GM21786 (cell line): ENCODE results near the gene EMILIN3.
"Not testable (repeated sequence)": the region's sequence is repeated elsewhere in the genome, so short reads cannot be mapped to it uniquely, and the experiment has no call there.

ENCODE experiments used
- ATAC-seq: cut with Tn5 transposase; IDR thresholded peaks from one replicate; pipeline ENCODE4 v1.9.1; 2021; ENCODE audit not compliant: unreplicated experiment

The EMILIN3 gene

GRCh38 chr20:41329435-41330342, 36.9 kb downstream of the EMILIN3 start:
- peak; percentile 83 for ATAC-seq

DNA sequence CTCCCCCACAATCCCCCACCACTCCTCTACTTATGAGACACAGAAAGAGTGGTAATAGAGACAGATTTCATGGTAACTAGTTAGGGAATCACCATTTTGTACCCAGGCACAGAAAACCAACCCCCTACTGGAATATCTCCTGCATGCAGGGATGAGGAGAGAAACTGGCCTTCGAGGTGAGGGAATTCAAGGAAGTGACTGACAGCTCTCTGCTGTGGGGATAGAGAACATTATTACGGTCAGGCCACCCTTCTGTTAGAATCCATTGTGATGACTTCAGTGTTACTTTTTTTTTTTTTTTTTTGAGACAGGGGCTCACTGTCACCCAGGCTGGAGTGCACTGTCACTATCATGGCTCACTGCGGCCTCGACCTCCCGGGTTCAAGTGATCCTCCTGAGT, 39.4 kb downstream of the EMILIN3 start:
- ATAC-seq, result no peak

DNA sequence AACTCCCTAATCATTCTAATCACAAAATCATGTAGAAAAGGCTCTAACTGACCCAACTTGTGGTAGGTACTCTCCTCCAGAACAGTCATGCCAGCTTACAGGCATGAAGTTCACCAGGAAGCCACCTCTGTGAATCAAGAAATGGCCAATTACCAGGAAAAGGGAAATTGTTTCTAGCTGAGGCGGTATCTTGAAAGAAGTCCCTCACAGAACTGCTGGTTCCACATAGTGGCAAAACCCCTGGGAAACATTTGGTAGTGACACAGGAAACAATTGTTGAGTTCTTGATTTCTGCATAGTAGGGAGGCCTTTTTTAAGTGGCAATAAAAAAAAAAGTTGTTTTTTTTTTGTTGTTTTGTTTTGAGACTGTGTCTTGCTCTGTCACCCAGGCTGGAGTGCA, 45.6 kb downstream of the EMILIN3 start:
- ATAC-seq, result no peak

GRCh38 chr20:41320441-41320840, 46.2 kb downstream of the EMILIN3 start:
- ATAC-seq, result no peak

DNA sequence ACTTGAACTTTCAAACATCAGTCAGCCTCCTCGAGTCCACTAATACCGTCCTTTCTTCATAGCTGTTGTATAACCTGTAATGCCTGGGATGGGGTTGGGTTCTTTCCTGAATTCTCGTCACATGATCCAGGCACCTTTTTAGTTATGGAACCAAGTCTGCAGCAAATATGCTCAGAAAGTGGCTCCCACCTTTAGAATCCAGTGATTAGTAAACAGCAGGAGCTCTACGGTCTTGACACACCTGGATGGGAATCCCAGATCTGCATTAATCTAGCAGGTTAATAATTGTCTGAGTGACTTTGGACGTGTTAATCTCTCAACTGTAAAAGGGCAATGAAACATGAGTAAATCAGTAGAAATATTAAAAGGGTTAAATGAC, 48.4 kb downstream of the EMILIN3 start:
- ATAC-seq, result no peak

GRCh38 chr20:41317546-41318270, 48.9 kb downstream of the EMILIN3 start, which contains the start of gene ZHX3:
Gene ZHX3 (minus strand): TSS chr20:41317731. CDS start chr20:41204916, 112,815 bp downstream.
- ATAC-seq, result peak; percentile 95

DNA sequence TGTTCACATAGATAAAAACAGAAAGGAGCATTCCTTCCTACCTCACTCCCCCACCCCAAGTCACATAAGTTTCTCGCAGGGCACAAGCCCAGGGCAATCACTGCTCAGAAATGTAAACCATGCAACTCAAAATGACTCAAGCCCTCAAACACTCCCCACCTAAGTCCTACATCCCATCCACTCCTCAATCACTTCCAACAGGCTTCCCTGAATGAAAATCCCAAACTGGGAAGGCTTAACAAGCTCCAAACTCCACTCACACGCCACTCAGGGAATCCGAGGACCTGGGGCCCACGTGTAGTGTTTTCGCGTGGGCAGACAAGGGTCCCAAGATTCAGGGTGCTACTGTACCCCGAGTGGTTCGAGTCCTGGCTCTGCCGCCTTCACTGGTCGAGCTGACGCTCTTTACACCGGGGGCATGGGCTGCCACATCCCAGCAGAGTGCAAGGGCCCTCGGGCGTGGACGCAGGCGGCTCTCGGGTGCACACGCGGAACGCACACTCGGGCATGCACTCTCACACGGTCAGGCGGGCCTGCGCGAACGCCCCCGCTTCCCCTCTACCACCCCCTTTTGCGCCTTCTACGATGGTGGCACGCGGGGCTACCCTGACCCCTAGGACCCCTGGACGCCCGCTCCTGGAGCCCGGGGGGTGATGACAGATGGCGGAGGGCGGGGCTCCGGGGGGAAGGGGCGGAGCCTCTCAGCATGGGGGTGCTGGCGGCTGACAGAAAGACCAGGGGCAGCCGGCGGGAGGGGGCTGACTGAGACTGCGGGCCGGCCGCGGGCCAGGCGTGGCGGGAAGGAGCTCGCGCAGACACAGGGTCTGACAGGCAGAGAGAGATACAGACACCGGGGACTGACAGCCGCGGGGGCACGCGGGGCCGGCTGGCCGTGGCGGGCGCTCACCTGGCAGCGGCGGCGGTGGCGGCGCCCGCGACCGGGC, 49.7 kb downstream of the EMILIN3 start:
- peak; percentile 52 for ATAC-seq

DNA sequence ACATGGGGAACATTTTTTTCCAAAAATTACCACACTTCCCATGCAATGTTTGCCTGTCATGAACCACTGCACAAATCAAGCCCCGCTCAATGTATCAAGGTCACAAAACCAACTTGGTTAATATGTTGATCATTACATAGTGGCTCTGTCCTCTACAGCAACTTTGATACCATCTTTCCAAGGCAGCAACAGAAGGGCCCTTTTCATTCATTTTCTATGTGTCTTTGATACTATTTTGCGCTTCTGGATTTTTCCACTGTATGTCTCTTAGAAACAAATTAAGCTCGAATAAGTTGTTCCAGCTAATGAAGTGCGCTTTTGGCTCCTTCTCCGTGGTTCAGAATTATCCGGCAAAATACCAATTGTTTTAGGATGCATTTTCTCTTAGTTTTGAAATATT, 50.6 kb downstream of the EMILIN3 start:
- no peak for ATAC-seq

GRCh38 chr20:41314386-41314785, 52.2 kb downstream of the EMILIN3 start:
- no peak for ATAC-seq

- not testable (repeated sequence) for ATAC-seq
Observed at GRCh38 chr20:41312009-41312408, 54.6 kb downstream of the EMILIN3 start.
